Measurements from ENCODE around the gene SPAAR. TPM values are rescaled to one million over a fixed set of nuclear protein-coding genes. Genes with fewer than 3 reads are reported as not detected.

The SPAAR gene
- total and polyA plus RNA-seq, 2 experiments from 2014 or later = 0.09 to 0.15 TPM

DNA sequence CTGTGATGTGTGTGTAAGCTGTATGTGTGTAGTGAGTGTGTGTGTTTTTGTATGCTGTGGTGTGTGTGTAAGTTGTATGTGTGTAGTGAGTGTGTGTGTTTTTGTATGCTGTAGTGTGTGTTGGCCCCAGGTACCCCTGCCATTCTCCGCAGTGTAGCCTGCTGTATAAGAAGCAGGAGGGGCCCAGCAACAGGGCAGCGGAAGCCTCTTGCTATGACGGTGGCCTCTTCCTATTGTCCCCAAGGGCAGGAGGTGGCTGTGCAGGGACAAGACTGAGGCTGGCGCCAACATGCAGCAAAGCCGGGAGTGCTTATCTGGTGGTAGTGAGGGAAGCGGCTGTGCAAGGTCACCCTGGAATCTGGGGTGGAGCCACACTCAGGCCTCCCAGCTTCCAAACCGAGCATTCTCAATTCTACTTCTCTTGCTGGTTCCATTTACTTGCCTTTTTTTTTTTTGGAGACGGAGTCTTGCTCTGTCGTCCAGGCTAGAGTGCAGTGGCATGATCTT, 5.1 kb downstream of the SPAAR start:
- H3K27ac ChIP-seq = peak overlapping the region; percentile 4
- no peaks in the 10 kb centered on the region for H3K36me3 ChIP-seq
- no peak for TF ChIP-seq CTCF (IDR thresholded peaks at IDR 0.05; ENCODE audit: low read depth, low read length)
- H3K4me1 ChIP-seq (ENCODE audit: low read depth) = peaks cover 9% of the 10 kb centered on the region
- H3K27me3 ChIP-seq = no peaks in the 10 kb centered on the region
- DNase-seq (ENCODE audit: low read depth in 1 of 2, low spot score in 1 of 2) = peak; percentile 68 to 86
- H3K9me3 ChIP-seq (ENCODE audit: low read depth) = no peaks in the 10 kb centered on the region
- H3K4me3 ChIP-seq = no peak overlapping the region

DNA sequence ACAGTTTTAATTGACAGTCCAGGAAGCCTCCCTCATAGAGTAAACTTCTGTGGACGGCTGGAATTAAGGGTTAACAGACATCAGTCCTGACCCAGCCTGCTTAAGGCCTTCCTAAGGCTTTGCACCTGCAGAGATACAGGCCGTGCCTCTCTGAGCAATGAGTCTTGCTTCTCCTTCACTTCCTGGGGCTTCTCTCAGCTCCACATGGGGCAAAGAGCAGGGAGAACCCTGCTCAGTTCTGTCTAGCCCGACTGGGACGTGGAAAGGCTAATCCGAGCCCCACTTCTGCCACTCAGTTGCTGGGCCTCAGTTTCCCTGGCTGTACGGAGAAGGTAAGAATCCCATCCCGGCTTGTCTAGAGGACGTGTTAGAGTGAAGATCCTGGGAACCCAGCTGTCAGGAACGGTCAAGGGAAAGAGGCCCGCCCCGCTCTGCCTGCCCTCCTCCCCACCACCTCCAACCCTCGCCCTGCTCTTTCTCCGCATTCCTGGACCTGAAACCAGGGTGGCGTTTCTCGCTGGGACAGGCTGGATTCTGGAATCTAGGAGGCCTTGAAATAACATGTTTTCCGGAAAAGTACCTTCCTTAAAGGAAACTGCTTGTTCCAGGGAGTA, 6.5 kb downstream of the SPAAR start:
- Histone ChIP-seq H3K27ac (no peak overlapping the region), H3K9me3 (ENCODE audit: low read depth) (no peaks in the 10 kb centered on the region), H3K4me3 (no peak overlapping the region), H3K36me3 (no peaks in the 10 kb centered on the region), H3K4me1 (ENCODE audit: low read depth) (peaks cover 4% of the 10 kb centered on the region), H3K27me3 (no peaks in the 10 kb centered on the region)
- no peak for TF ChIP-seq CTCF (IDR thresholded peaks at IDR 0.05; ENCODE audit: low read depth, low read length)
- DNase-seq (ENCODE audit: low read depth in 1 of 2, low spot score in 1 of 2) = no peak

DNA sequence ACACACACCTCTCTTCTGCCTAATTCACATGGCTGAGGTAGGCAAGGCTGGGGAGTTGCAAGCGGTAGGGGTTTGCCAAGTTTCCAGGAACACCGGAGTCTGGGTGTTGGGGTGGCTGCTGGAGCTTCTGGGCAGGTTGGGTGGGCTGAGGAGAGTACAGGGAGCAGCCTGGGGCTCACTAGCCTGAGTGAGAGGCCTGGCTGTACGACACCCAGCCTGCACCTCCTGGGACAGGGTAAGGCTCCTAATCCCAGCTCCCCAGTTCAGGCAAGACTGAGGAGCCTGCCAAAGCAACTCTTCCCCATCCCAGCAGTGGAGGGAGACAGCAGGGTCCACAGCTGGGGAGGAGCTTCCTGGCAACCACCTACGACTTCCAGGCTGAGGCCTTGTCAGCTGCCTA, 8.0 kb downstream of the SPAAR start:
- no peak for DNase-seq (ENCODE audit: low read depth in 1 of 2, low spot score in 1 of 2)
- Histone ChIP-seq H3K4me3 (no peak overlapping the region), H3K27me3 (no peaks in the 10 kb centered on the region), H3K9me3 (ENCODE audit: low read depth) (no peaks in the 10 kb centered on the region), H3K27ac (no peak overlapping the region), H3K4me1 (ENCODE audit: low read depth) (peaks cover 4% of the 10 kb centered on the region), H3K36me3 (no peaks in the 10 kb centered on the region)
- TF ChIP-seq CTCF (IDR thresholded peaks at IDR 0.05; ENCODE audit: low read depth, low read length) = no peak

GRCh38 chr9:35918780-35919179, 9.5 kb downstream of the SPAAR start:
- DNase-seq (ENCODE audit: low read depth in 1 of 2, low spot score in 1 of 2) = no peak
- H3K4me1 ChIP-seq (ENCODE audit: low read depth) = peaks cover 4% of the 10 kb centered on the region
- no peaks in the 10 kb centered on the region for H3K9me3 ChIP-seq (ENCODE audit: low read depth)
- TF ChIP-seq CTCF (IDR thresholded peaks at IDR 0.05; ENCODE audit: low read depth, low read length) = no peak
- no peaks in the 10 kb centered on the region for H3K27me3 ChIP-seq
- no peaks in the 10 kb centered on the region for H3K36me3 ChIP-seq
- H3K27ac ChIP-seq = peak overlapping the region; percentile 43
- no peak overlapping the region for H3K4me3 ChIP-seq

DNA sequence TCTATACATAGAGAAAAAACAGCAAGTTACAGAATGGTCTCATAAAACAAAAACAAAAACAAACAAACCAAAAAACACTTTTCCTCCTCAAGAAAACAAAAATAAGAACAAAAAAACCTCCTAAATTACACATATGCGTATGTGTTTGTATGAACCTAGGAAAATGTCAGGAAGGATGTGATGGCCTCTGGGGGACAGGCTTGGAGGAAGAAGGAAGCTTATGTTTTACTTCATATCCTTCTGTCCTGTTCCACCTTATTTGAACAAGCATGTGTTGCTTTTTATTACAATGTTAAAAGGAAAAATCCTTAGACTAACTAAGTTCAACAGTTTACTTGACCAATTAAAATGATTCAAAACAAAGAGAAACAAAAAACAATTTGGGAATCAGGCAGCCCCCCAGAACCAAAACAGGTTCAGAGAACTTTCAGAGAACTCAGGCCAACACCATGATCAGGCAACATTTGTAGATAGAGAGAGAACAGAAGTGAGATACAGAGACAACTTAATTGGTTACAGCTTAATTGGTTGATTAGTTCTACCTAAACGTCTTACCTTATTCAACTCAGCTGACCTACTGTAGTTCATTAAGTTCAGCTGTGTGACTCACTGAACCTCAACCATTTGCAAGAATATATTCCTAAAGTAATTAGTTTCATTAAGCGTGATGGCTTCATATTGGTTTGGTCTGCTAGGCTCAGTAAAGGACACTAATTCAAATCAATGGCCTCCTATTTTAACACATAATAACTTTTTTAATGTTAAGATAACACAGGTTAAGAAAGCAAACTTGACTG, 10.1 kb downstream of the SPAAR start:
- Histone ChIP-seq H3K4me1 (ENCODE audit: low read depth) (peaks cover 3% of the 10 kb centered on the region), H3K27ac (no peak overlapping the region), H3K36me3 (no peaks in the 10 kb centered on the region), H3K9me3 (ENCODE audit: low read depth) (no peaks in the 10 kb centered on the region), H3K27me3 (no peaks in the 10 kb centered on the region), H3K4me3 (no peak overlapping the region)
- no peak for DNase-seq (ENCODE audit: low read depth in 1 of 2, low spot score in 1 of 2)
- no peak for TF ChIP-seq CTCF (IDR thresholded peaks at IDR 0.05; ENCODE audit: low read depth, low read length)
